HEK293 (cell line): Measurements from ENCODE around the gene TCF7.

Source experiments
- AEBP2 ChIP-seq: fragments of 450-650 bp; formaldehyde crosslinking; IDR thresholded peaks from 2 replicates; pipeline ENCODE4 v1.5.1; 2016; ENCODE audit warnings: missing biosample characterization, missing genetic modification characterization, borderline replicate concordance
- GLI4 ChIP-seq: fragments of 450-650 bp; formaldehyde crosslinking; IDR thresholded peaks from 2 replicates; pipeline ENCODE4 v1.5.1; 2016; ENCODE audit warnings: missing biosample characterization, missing genetic modification characterization
- HOXA7 ChIP-seq: sonication (generic); formaldehyde crosslinking; IDR thresholded peaks from 2 replicates; pipeline ENCODE4 v1.8.1; 2022; ENCODE audit warnings: missing genetic modification reagents, borderline replicate concordance
- INSM2 ChIP-seq: fragments of 450-650 bp; formaldehyde crosslinking; IDR thresholded peaks from 2 replicates; pipeline ENCODE4 v1.5.1; 2016; ENCODE audit warnings: missing biosample characterization, missing genetic modification characterization
- KLF1 ChIP-seq: fragments of 450-650 bp; formaldehyde crosslinking; IDR thresholded peaks from 2 replicates; pipeline ENCODE4 v1.5.1; 2016; ENCODE audit warnings: missing biosample characterization, missing genetic modification characterization
- MZF1 ChIP-seq: fragments of 450-650 bp; formaldehyde crosslinking; IDR thresholded peaks from 2 replicates; pipeline ENCODE4 v1.5.1; 2017; ENCODE audit warnings: missing biosample characterization, missing genetic modification characterization, borderline replicate concordance
- RBAK ChIP-seq: fragments of 450-650 bp; formaldehyde crosslinking; IDR thresholded peaks from 2 replicates; pipeline ENCODE4 v1.5.1; 2016; ENCODE audit warnings: missing biosample characterization, missing genetic modification characterization
- SETDB1 ChIP-seq: IDR thresholded peaks from one replicate; pipeline ENCODE4 v1.6.1; 2017; ENCODE audit warnings: mild to moderate bottlenecking, low read length, moderate library complexity, mixed read lengths; ENCODE audit not compliant: insufficient read length
- TRIM28 ChIP-seq: IDR thresholded peaks from 2 replicates; pipeline ENCODE4 v1.6.1; 2011; ENCODE audit warnings: low read length, control low read depth, borderline replicate concordance
- WT1 ChIP-seq: fragments of 450-650 bp; formaldehyde crosslinking; IDR thresholded peaks from 2 replicates; pipeline ENCODE4 v1.5.1; 2016; ENCODE audit warnings: missing biosample characterization, missing genetic modification characterization
- ZFP37 ChIP-seq: fragments of 450-650 bp; formaldehyde crosslinking; IDR thresholded peaks from 2 replicates; pipeline ENCODE4 v1.5.1; 2016; ENCODE audit warnings: missing biosample characterization, missing genetic modification characterization
- ZFP69B ChIP-seq: fragments of 450-650 bp; formaldehyde crosslinking; IDR thresholded peaks from 2 replicates; pipeline ENCODE4 v1.5.1; 2016; ENCODE audit warnings: missing biosample characterization, missing genetic modification characterization
- ZIC2 ChIP-seq: fragments of 450-650 bp; formaldehyde crosslinking; IDR thresholded peaks from 2 replicates; pipeline ENCODE4 v1.5.1; 2016; ENCODE audit warnings: missing biosample characterization, missing genetic modification characterization
- ZNF112 ChIP-seq: fragments of 450-650 bp; formaldehyde crosslinking; IDR thresholded peaks from 2 replicates; pipeline ENCODE4 v1.5.0; 2017; ENCODE audit warnings: missing biosample characterization, missing genetic modification characterization
- ZNF169 ChIP-seq: fragments of 450-650 bp; formaldehyde crosslinking; IDR thresholded peaks from 2 replicates; pipeline ENCODE4 v1.5.1; 2016; ENCODE audit warnings: missing biosample characterization, missing genetic modification characterization
- ZNF214 ChIP-seq: fragments of 450-650 bp; formaldehyde crosslinking; IDR thresholded peaks from 2 replicates; pipeline ENCODE4 v1.5.1; 2017; ENCODE audit warnings: missing biosample characterization, mild to moderate bottlenecking, missing genetic modification characterization, borderline replicate concordance
- ZNF274 ChIP-seq, 2 experiments: fragments of 200-500 bp in 1 of 2; fragments of 450-650 bp in 1 of 2; sonication (Bioruptor generic) in 1 of 2; formaldehyde crosslinking in 1 of 2; IDR thresholded peaks; 2 replicates each; pipeline versions ENCODE4 v1.5.1 to v1.6.1; 2014 to 2016; ENCODE audit warnings: borderline replicate concordance in 1 of 2, inconsistent platforms in 1 of 2, low read length in 1 of 2, missing biosample characterization in 1 of 2, missing genetic modification characterization in 1 of 2
- ZNF302 ChIP-seq: fragments of 450-650 bp; formaldehyde crosslinking; IDR thresholded peaks from 2 replicates; pipeline ENCODE4 v1.5.1; 2016; ENCODE audit warnings: missing biosample characterization, missing genetic modification characterization, low read depth
- ZNF354C ChIP-seq: fragments of 450-650 bp; formaldehyde crosslinking; IDR thresholded peaks from 2 replicates; pipeline ENCODE4 v1.5.1; 2016; ENCODE audit warnings: missing biosample characterization, missing genetic modification characterization, low read depth, borderline replicate concordance
- ZNF394 ChIP-seq: fragments of 450-650 bp; formaldehyde crosslinking; IDR thresholded peaks from 2 replicates; pipeline ENCODE4 v1.5.1; 2016; ENCODE audit warnings: missing biosample characterization, missing genetic modification characterization, mild to moderate bottlenecking, moderate library complexity, borderline replicate concordance
- ZNF404 ChIP-seq: fragments of 450-650 bp; formaldehyde crosslinking; IDR thresholded peaks from 2 replicates; pipeline ENCODE4 v1.5.1; 2017; ENCODE audit warnings: missing biosample characterization, missing genetic modification characterization
- ZNF423 ChIP-seq: fragments of 450-650 bp; formaldehyde crosslinking; IDR thresholded peaks from 2 replicates; pipeline ENCODE4 v1.5.1; 2016; ENCODE audit warnings: missing biosample characterization, missing genetic modification characterization
- ZNF501 ChIP-seq: fragments of 450-650 bp; formaldehyde crosslinking; IDR thresholded peaks from 2 replicates; pipeline ENCODE4 v1.5.1; 2016; ENCODE audit warnings: missing biosample characterization, missing genetic modification characterization
- ZNF514 ChIP-seq: fragments of 450-650 bp; formaldehyde crosslinking; IDR thresholded peaks from 2 replicates; pipeline ENCODE4 v1.5.1; 2016; ENCODE audit warnings: missing biosample characterization, missing genetic modification characterization
- ZNF530 ChIP-seq: fragments of 450-650 bp; formaldehyde crosslinking; IDR thresholded peaks from 2 replicates; pipeline ENCODE4 v1.5.1; 2016; ENCODE audit warnings: low read depth, missing biosample characterization, missing genetic modification characterization
- ZNF560 ChIP-seq: fragments of 450-650 bp; formaldehyde crosslinking; IDR thresholded peaks from 2 replicates; pipeline ENCODE4 v1.5.1; 2017; ENCODE audit warnings: missing biosample characterization, missing genetic modification characterization, borderline replicate concordance
- ZNF704 ChIP-seq: fragments of 450-650 bp; formaldehyde crosslinking; IDR thresholded peaks from 2 replicates; pipeline ENCODE4 v1.5.1; 2016; ENCODE audit warnings: missing biosample characterization, missing genetic modification characterization
- ZNF707 ChIP-seq: fragments of 450-650 bp; formaldehyde crosslinking; IDR thresholded peaks from 2 replicates; pipeline ENCODE4 v1.5.1; 2016; ENCODE audit warnings: missing biosample characterization, missing genetic modification characterization
- ZNF777 ChIP-seq: fragments of 450-650 bp; formaldehyde crosslinking; IDR thresholded peaks from 2 replicates; pipeline ENCODE4 v1.5.1; 2017; ENCODE audit warnings: missing biosample characterization, missing genetic modification characterization, borderline replicate concordance
- ZNF791 ChIP-seq: fragments of 450-650 bp; formaldehyde crosslinking; IDR thresholded peaks from 2 replicates; pipeline ENCODE4 v1.5.1; 2016; ENCODE audit warnings: missing biosample characterization, missing genetic modification characterization
- ZSCAN30 ChIP-seq: fragments of 450-650 bp; IDR thresholded peaks from 2 replicates; pipeline ENCODE4 v1.5.1; 2018; ENCODE audit warnings: missing biosample characterization, mild to moderate bottlenecking, missing genetic modification characterization, moderate library complexity
- ZSCAN5A ChIP-seq: fragments of 450-650 bp; formaldehyde crosslinking; IDR thresholded peaks from 2 replicates; pipeline ENCODE4 v1.5.1; 2016; ENCODE audit warnings: missing biosample characterization, missing genetic modification characterization

TCF7 gene

GRCh38 chr5:134070725-134071613 is 43.5 kb upstream of the TCF7 start (continued):
- TF ChIP-seq AEBP2 (tag by site-specific recombination) (no peak), ZNF423 (tag by site-specific recombination) (peak; percentile 92), ZNF777 (no peak; the same call in 1 of the 2 replicates), GLI4 (tag by site-specific recombination) (no peak), ZNF394 (tag by site-specific recombination) (no peak; the same call in 1 of the 2 replicates), TRIM28 (no peak), ZNF274 (IDR thresholded peaks at IDR 0.05; ENCODE audit: low read length) (no peak), ZNF274 (tag by site-specific recombination; IDR thresholded peaks at IDR 0.05; ENCODE audit: borderline replicate concordance) (no peak), SETDB1 (no peak), ZSCAN30 (tag by site-specific recombination) (peak; percentile 32; the same call in 1 of the 2 replicates), RBAK (no peak), ZNF354C (tag by site-specific recombination) (no peak), WT1 (tag by site-specific recombination) (peak; percentile 61; the same call in 1 of the 2 replicates), ZNF704 (tag by site-specific recombination) (no peak), ZFP69B (tag by site-specific recombination) (no peak; the same call in 1 of the 2 replicates), ZNF302 (tag by site-specific recombination) (no peak), ZNF707 (tag by site-specific recombination) (no peak), ZIC2 (tag by site-specific recombination) (peak; percentile 94), ZNF530 (tag by site-specific recombination) (no peak), ZNF791 (no peak), MZF1 (tag by site-specific recombination) (peak; percentile 63), INSM2 (no peak), ZNF501 (tag by site-specific recombination) (no peak; the same call in 1 of the 2 replicates), ZNF514 (tag by site-specific recombination) (no peak), KLF1 (tag by site-specific recombination) (peak; percentile 97), ZFP37 (tag by site-specific recombination) (no peak), HOXA7 (CRISPR knock-in tag) (no peak), ZNF169 (tag by site-specific recombination) (no peak), ZNF560 (tag by site-specific recombination) (no peak), ZNF112 (tag by site-specific recombination) (no peak), ZSCAN5A (tag by site-specific recombination) (no peak), ZNF404 (tag by site-specific recombination) (no peak), ZNF214 (tag by site-specific recombination) (no peak)
